Measurements from ENCODE around the gene HYAL4.

DNA sequence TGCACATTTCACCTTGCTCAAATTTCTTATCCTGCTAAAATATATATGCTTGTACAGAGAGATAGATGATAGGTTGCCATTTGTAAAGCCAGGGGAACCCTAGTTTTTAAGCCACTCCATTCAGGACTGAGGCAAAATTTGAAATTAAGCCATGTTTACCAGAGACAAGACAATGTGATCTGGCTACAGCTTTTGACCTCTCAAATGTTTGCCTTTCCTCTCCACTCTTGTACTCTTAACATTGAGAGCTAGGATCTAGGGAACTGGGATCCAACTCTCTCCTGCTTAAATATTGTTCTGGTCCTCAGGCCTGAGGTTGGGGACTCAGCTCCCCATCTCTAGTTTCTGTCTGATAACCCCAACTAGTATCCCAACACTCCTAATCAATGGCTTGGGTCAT, 15.9 kb downstream of the HYAL4 start:
- TF ChIP-seq, protein P1, sequence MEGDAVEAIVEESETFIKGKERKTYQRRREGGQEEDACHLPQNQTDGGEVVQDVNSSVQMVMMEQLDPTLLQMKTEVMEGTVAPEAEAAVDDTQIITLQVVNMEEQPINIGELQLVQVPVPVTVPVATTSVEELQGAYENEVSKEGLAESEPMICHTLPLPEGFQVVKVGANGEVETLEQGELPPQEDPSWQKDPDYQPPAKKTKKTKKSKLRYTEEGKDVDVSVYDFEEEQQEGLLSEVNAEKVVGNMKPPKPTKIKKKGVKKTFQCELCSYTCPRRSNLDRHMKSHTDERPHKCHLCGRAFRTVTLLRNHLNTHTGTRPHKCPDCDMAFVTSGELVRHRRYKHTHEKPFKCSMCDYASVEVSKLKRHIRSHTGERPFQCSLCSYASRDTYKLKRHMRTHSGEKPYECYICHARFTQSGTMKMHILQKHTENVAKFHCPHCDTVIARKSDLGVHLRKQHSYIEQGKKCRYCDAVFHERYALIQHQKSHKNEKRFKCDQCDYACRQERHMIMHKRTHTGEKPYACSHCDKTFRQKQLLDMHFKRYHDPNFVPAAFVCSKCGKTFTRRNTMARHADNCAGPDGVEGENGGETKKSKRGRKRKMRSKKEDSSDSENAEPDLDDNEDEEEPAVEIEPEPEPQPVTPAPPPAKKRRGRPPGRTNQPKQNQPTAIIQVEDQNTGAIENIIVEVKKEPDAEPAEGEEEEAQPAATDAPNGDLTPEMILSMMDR (IDR thresholded peaks at IDR 0.05) = no peak
- TF ChIP-seq, protein P2, sequence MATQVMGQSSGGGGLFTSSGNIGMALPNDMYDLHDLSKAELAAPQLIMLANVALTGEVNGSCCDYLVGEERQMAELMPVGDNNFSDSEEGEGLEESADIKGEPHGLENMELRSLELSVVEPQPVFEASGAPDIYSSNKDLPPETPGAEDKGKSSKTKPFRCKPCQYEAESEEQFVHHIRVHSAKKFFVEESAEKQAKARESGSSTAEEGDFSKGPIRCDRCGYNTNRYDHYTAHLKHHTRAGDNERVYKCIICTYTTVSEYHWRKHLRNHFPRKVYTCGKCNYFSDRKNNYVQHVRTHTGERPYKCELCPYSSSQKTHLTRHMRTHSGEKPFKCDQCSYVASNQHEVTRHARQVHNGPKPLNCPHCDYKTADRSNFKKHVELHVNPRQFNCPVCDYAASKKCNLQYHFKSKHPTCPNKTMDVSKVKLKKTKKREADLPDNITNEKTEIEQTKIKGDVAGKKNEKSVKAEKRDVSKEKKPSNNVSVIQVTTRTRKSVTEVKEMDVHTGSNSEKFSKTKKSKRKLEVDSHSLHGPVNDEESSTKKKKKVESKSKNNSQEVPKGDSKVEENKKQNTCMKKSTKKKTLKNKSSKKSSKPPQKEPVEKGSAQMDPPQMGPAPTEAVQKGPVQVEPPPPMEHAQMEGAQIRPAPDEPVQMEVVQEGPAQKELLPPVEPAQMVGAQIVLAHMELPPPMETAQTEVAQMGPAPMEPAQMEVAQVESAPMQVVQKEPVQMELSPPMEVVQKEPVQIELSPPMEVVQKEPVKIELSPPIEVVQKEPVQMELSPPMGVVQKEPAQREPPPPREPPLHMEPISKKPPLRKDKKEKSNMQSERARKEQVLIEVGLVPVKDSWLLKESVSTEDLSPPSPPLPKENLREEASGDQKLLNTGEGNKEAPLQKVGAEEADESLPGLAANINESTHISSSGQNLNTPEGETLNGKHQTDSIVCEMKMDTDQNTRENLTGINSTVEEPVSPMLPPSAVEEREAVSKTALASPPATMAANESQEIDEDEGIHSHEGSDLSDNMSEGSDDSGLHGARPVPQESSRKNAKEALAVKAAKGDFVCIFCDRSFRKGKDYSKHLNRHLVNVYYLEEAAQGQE (IDR thresholded peaks at IDR 0.05; ENCODE audit: insufficient read depth in 1 of 2, low read depth in 2 of 2, low read length in 1 of 2) = no peak

Data from Panc1 (cell line).